H1 (cell line): ENCODE measurements around the gene TMEM54. TPM values are rescaled to one million over a fixed set of nuclear protein-coding genes. Genes with fewer than 3 reads are reported as not detected.

ENCODE experiments used
- CTCF ChIA-PET: fragments of 300-600 bp; sonication (Branson Sonifier 250); formaldehyde crosslinking; loops from one replicate; lab custom pipeline; 2021; ENCODE audit not compliant: partially characterized antibody; lab: Charles Lee
- POLR2A ChIA-PET: fragments of 300-600 bp; sonication (Branson Sonifier 250); formaldehyde crosslinking; loops from one replicate; lab custom pipeline; 2021; ENCODE audit warnings: inconsistent platforms; ENCODE audit not compliant: partially characterized antibody; lab: Charles Lee
- DNase-seq, 2 experiments: peaks; one replicate each; pipeline versions ENCODE4 v3.0.0 to v3.0.0-alpha.2; 2010 to 2022; ENCODE audit warnings: low spot score in 2 of 2, low read depth in 1 of 2, mixed read lengths in 1 of 2
- FAIRE-seq: peaks from 2 replicates; lab custom pipeline; 2011; peaks lifted over from hg19 to GRCh38; lab: Jason Lieb, UNC
- H2AFZ ChIP-seq: 2 replicates; pipeline ENCODE4 v1.8.1; 2012; ENCODE audit warnings: low read length, inconsistent platforms
- H2AK5ac ChIP-seq: 2 replicates; pipeline ENCODE4 v1.6.1; 2013; ENCODE audit warnings: low read depth, low read length
- H2BK120ac ChIP-seq: replicated peaks from 2 replicates; pipeline ENCODE3; 2013; ENCODE audit warnings: low read depth, low read length, inconsistent platforms
- H2BK12ac ChIP-seq: 2 replicates; pipeline ENCODE4 v1.6.1; 2013; ENCODE audit warnings: low read depth, low read length
- H2BK15ac ChIP-seq: 2 replicates; pipeline ENCODE4 v1.6.1; 2013; ENCODE audit warnings: low read length
- H2BK20ac ChIP-seq: 2 replicates; pipeline ENCODE4 v1.6.1; 2013; ENCODE audit warnings: low read length
- H2BK5ac ChIP-seq: 2 replicates; pipeline ENCODE4 v1.6.1; 2013; ENCODE audit warnings: low read depth, low read length
- H3K14ac ChIP-seq: 2 replicates; pipeline ENCODE4 v1.6.1; 2013; ENCODE audit warnings: inconsistent platforms; ENCODE audit not compliant: insufficient read length
- H3K18ac ChIP-seq: 2 replicates; pipeline ENCODE4 v1.6.1; 2013; ENCODE audit warnings: low read length; ENCODE audit errors: extremely low read depth
- H3K23ac ChIP-seq: 2 replicates; pipeline ENCODE4 v1.6.1; 2013; ENCODE audit warnings: inconsistent platforms; ENCODE audit not compliant: insufficient read length
- H3K23me2 ChIP-seq: 2 replicates; pipeline ENCODE4 v1.6.1; 2013; ENCODE audit warnings: low read depth, low read length
- H3K27ac ChIP-seq: 2 replicates; pipeline ENCODE4 v1.6.1; 2011; ENCODE audit warnings: low read depth, low read length, inconsistent platforms
- H3K27me3 ChIP-seq, 4 experiments: replicated peaks in 1 of 4; 1 replicate in 1 of 4; 2 replicates in 3 of 4; pipeline versions ENCODE4 v1.6.1 to v1.8.1; 2011 to 2013; ENCODE audit warnings: low read length in 3 of 4, mild to moderate bottlenecking in 3 of 4, inconsistent platforms in 2 of 4, mixed read lengths in 2 of 4, moderate library complexity in 1 of 4; ENCODE audit not compliant: control insufficient read depth in 3 of 4, insufficient read depth in 3 of 4; ENCODE audit errors: extremely low read depth in 1 of 4
- H3K36me3 ChIP-seq, 4 experiments: 2 replicates each; pipeline versions ENCODE4 v1.6.1 to v1.8.1; 2011 to 2013; ENCODE audit warnings: mild to moderate bottlenecking in 4 of 4, low read length in 3 of 4, moderate library complexity in 2 of 4, control low read depth in 1 of 4, inconsistent platforms in 1 of 4; ENCODE audit not compliant: insufficient read depth in 4 of 4, control insufficient read depth in 2 of 4
- H3K4ac ChIP-seq: replicated peaks from 2 replicates; pipeline ENCODE3; 2013; ENCODE audit warnings: low read length, low read depth, mixed read lengths, inconsistent platforms; ENCODE audit not compliant: insufficient read length
- H3K4me1 ChIP-seq, 4 experiments: replicated peaks in 1 of 4; 1 replicate in 1 of 4; 2 replicates in 3 of 4; pipeline versions ENCODE4 v1.6.1 to v1.8.1; 2011 to 2013; ENCODE audit warnings: low read length in 3 of 4, inconsistent platforms in 2 of 4, mixed read lengths in 1 of 4; ENCODE audit not compliant: insufficient read depth in 4 of 4, control insufficient read depth in 3 of 4
- H3K4me2 ChIP-seq, 2 experiments: 2 replicates each; pipeline versions ENCODE4 v1.6.1 to v1.8.1; 2011 to 2013; ENCODE audit warnings: low read depth in 2 of 2, low read length in 2 of 2, control low read depth in 1 of 2, inconsistent platforms in 1 of 2, mild to moderate bottlenecking in 1 of 2; ENCODE audit not compliant: insufficient read depth in 1 of 2
- H3K4me3 ChIP-seq, 4 experiments: fragments of 200-600, 300-600 bp in 1 of 4; sonication (generic), shearing (Covaris generic), sonication (Bioruptor Twin) in 1 of 4; 2 replicates each; pipeline versions ENCODE4 v1.5.1 to v1.8.1; 2011 to 2016; ENCODE audit warnings: low read length in 4 of 4, low read depth in 3 of 4, control low read depth in 2 of 4, inconsistent platforms in 2 of 4, mild to moderate bottlenecking in 2 of 4, mixed read lengths in 1 of 4, moderate library complexity in 1 of 4; ENCODE audit not compliant: insufficient read depth in 2 of 4; ENCODE audit errors: extremely low read depth in 1 of 4
- H3K56ac ChIP-seq: replicated peaks from 2 replicates; pipeline ENCODE3; 2013; ENCODE audit warnings: low read depth, mild to moderate bottlenecking, mixed read lengths, low read length, inconsistent platforms; ENCODE audit not compliant: insufficient read length
- H3K79me1 ChIP-seq: 2 replicates; pipeline ENCODE4 v1.6.1; 2013; ENCODE audit warnings: low read depth, low read length, control low read depth
- H3K79me2 ChIP-seq, 2 experiments: 2 replicates each; pipeline versions ENCODE4 v1.6.1 to v1.8.1; 2012 to 2013; ENCODE audit warnings: low read length in 2 of 2, mild to moderate bottlenecking in 2 of 2, inconsistent platforms in 1 of 2; ENCODE audit not compliant: insufficient read depth in 2 of 2, control insufficient read depth in 1 of 2
- H3K9ac ChIP-seq, 4 experiments: replicated peaks in 1 of 4; 1 replicate in 1 of 4; 2 replicates in 3 of 4; pipeline versions ENCODE4 v1.6.1 to v1.8.1; 2011 to 2013; ENCODE audit warnings: low read depth in 3 of 4, low read length in 3 of 4, control low read depth in 2 of 4, mild to moderate bottlenecking in 2 of 4, moderate library complexity in 2 of 4, inconsistent platforms in 1 of 4; ENCODE audit errors: extremely low read depth in 1 of 4
- H3K9me3 ChIP-seq, 2 experiments: 2 replicates each; pipeline versions ENCODE4 v1.6.1 to v1.8.1; 2012 to 2013; ENCODE audit warnings: mild to moderate bottlenecking in 2 of 2, moderate library complexity in 2 of 2, control low read depth in 1 of 2, inconsistent platforms in 1 of 2, low read depth in 1 of 2, low read length in 1 of 2, mixed read lengths in 1 of 2; ENCODE audit not compliant: insufficient read depth in 2 of 2
- H4K20me1 ChIP-seq, 2 experiments: replicated peaks in 1 of 2; 2 replicates each; pipeline versions ENCODE3 to v1.8.1; 2011 to 2013; ENCODE audit warnings: inconsistent platforms in 2 of 2, low read length in 2 of 2, mild to moderate bottlenecking in 1 of 2; ENCODE audit not compliant: insufficient read depth in 2 of 2, control insufficient read depth in 1 of 2
- H4K5ac ChIP-seq: 2 replicates; pipeline ENCODE4 v1.6.1; 2013; ENCODE audit warnings: low read length, low read depth, mixed read lengths, inconsistent platforms; ENCODE audit not compliant: insufficient read length
- H4K8ac ChIP-seq: 2 replicates; pipeline ENCODE4 v1.8.0; 2013; ENCODE audit warnings: mild to moderate bottlenecking, moderate library complexity, low read length, inconsistent platforms; ENCODE audit not compliant: insufficient read depth; ENCODE audit errors: extremely low read depth
- H4K91ac ChIP-seq: replicated peaks from 2 replicates; pipeline ENCODE3; 2013; ENCODE audit warnings: low read length, mixed read lengths, inconsistent platforms; ENCODE audit not compliant: insufficient read length
- CEBPB ChIP-seq: IDR thresholded peaks from 2 replicates; pipeline ENCODE4 v1.6.1; 2012; ENCODE audit warnings: low read depth, low read length
- EGR1 ChIP-seq: IDR thresholded peaks from 2 replicates; pipeline ENCODE4 v1.6.1; 2011; ENCODE audit warnings: low read depth, low read length, borderline replicate concordance
- EP300 ChIP-seq, 2 experiments: IDR thresholded peaks; 1 replicate in 1 of 2; 2 replicates in 1 of 2; pipeline ENCODE4 v1.6.1; 2011 to 2012; ENCODE audit warnings: low read depth in 2 of 2, low read length in 2 of 2, mild to moderate bottlenecking in 2 of 2, borderline replicate concordance in 1 of 2, inconsistent platforms in 1 of 2, moderate library complexity in 1 of 2
- PHF8 ChIP-seq: fragments of 200-600 bp; sonication (generic); conservative IDR thresholded peaks from 2 replicates; pipeline ENCODE4 v1.7.1; 2012; ENCODE audit warnings: low read depth, mild to moderate bottlenecking, inconsistent platforms, low read length, moderate library complexity
- POU5F1 ChIP-seq: IDR thresholded peaks from 2 replicates; pipeline ENCODE4 v1.6.1; 2011; ENCODE audit warnings: low read depth, mild to moderate bottlenecking, low read length, moderate library complexity
- ZNF274 ChIP-seq: IDR thresholded peaks from 2 replicates; pipeline ENCODE4 v1.7.0; 2012; ENCODE audit warnings: low read length, borderline replicate concordance; ENCODE audit errors: extremely low read depth
- WGBS, 2 experiments: shearing (Covaris generic) in 1 of 2; methylation state at CpG; one replicate each; pipeline versions ENCODE4 v1.1.6 to v1.1.7; 2013 to 2015; ENCODE audit warnings: low lambda C conversion rate in 2 of 2, mixed read lengths in 2 of 2, inconsistent platforms in 1 of 2, low coverage in 1 of 2, missing lambda C conversion rate in 1 of 2; ENCODE audit not compliant: insufficient replicate concordance in 2 of 2, insufficient coverage in 1 of 2, insufficient read length in 1 of 2; ENCODE audit errors: extremely low coverage in 1 of 2, missing lambda C conversion rate in 1 of 2; 5-methylcytosine and 5-hydroxymethylcytosine counted together
- polyA plus RNA-seq, 7 experiments: library from polyadenylated mRNA; depleted of rRNA in 3 of 7; stranded (reverse) in 5 of 7; unstranded in 2 of 7; fragments of >200 nt in 5 of 7; fragments of 200-250 nt in 2 of 7; gene quantifications; 1 replicate in 5 of 7; 2 replicates in 1 of 7; 4 replicates in 1 of 7; pipeline versions ENCODE4 v1.2.1 to v1.2.3, GENCODE V29; 2011 to 2013; ENCODE audit warnings: missing spikeins in 2 of 7, mixed read lengths in 2 of 7
- total RNA-seq: library from RNA; stranded (reverse); fragmentation: NEBNext Ultra II Directional; extraction: Animal tissue kit (Norgen Biotek cat#: 25700); gene quantifications from 2 replicates; pipeline ENCODE4 v1.2.1, GENCODE V29; 2021
- TF ChIP-seq, protein P1 (sequence below): IDR thresholded peaks from 2 replicates; pipeline ENCODE4 v1.6.1; 2012; ENCODE audit warnings: inconsistent platforms
- TF ChIP-seq, protein P2 (sequence below): IDR thresholded peaks from 2 replicates; pipeline ENCODE4 v1.6.1; 2012; ENCODE audit warnings: inconsistent platforms
- TF ChIP-seq, protein P3 (sequence below), 3 experiments: IDR thresholded peaks; 1 replicate in 2 of 3; 2 replicates in 1 of 3; pipeline versions ENCODE4 v1.5.1 to v1.6.1; 2011; ENCODE audit warnings: low read length in 3 of 3, mild to moderate bottlenecking in 3 of 3, inconsistent platforms in 2 of 3, low read depth in 1 of 3, moderate library complexity in 1 of 3; ENCODE audit not compliant: insufficient read depth in 1 of 3; ENCODE audit errors: control extremely low read depth in 1 of 3

TMEM54 gene
- total and polyA plus RNA-seq, 2 of the 8 experiments (the other 6 are each of a cell fraction or from before 2014, with no cell fraction given), result 9.5 to 58.7 TPM

DNA sequence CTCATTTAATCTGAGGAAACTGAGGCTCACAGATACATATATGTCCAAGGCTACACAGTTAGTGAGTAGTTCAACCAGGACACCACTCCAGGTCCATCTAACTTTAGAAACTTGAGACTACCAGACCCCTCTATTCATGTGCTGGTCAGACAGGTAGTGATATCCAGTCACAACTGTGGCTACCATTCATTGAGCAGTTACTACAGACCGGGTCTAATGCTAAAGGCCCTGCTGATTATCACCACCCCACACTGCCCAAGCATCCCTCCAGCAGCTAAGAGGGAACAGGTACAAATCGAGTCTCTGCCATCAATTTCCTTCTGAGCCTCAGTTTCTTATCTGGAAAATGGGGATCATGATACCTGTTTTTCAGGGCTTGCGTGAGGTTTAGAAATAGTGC lies 9.6 kb downstream of the TMEM54 start:
- Histone ChIP-seq H4K91ac (no peak overlapping the region), H3K4me2 (no peak overlapping the region), H2BK15ac (no peak overlapping the region), H2BK20ac (no peak overlapping the region), H3K18ac (no peak overlapping the region), H2AFZ (no peak overlapping the region), H3K79me1 (no peaks in the 10 kb centered on the region), H3K4me1 (peaks cover 0 to 15% (median 7%) of the 10 kb centered on the region in 4 experiments; a peak in 5 of 7 replicates), H3K9ac (no peak overlapping the region), H2BK120ac (no peak overlapping the region), H4K5ac (no peak overlapping the region), H3K9me3 (peaks cover 0 to 6% of the 10 kb centered on the region in 2 experiments; a peak in 1 of 4 replicates), H4K20me1 (peaks cover 0 to 15% of the 10 kb centered on the region in 2 experiments), H4K8ac (no peak overlapping the region), H2BK5ac (no peak overlapping the region), H3K23ac (no peak overlapping the region), H2AK5ac (no peak overlapping the region), H3K36me3 (no peaks in the 10 kb centered on the region), H3K79me2 (no peaks in the 10 kb centered on the region), H3K56ac (no peak overlapping the region), H3K4ac (no peak overlapping the region), H3K4me3 (no peak overlapping the region), H2BK12ac (no peak overlapping the region), H3K27me3 (peaks cover 2 to 40% (median 21%) of the 10 kb centered on the region in 4 experiments), H3K27ac (no peak overlapping the region), H3K23me2 (peaks cover 2% of the 10 kb centered on the region; the same call in 1 of the 2 replicates), H3K14ac (no peak overlapping the region)
- FAIRE-seq, result no peak
- POLR2A ChIA-PET, result interaction anchor here (1.1 to 1.3 kb wide), 2 partner anchors 18 to 117 kb away, joined by 3 read pairs; no protein-coding TSS in a partner anchor
- no peak for DNase-seq
- 95% methylated on average over 3 of the region's 3 CpGs; no CpG with 5 or more reads in 1 of the 2 experiments for WGBS, 2 experiments
- CTCF ChIA-PET, result interaction anchor here (0.6 to 16.6 kb wide), 13 partner anchors 8 to 1179 kb away, joined by 3 to 382 read pairs (median 5); partner anchors contain the start of genes FNDC5 and HPCA
- TF ChIP-seq PHF8, result no peak
- TF ChIP-seq, protein P1, sequence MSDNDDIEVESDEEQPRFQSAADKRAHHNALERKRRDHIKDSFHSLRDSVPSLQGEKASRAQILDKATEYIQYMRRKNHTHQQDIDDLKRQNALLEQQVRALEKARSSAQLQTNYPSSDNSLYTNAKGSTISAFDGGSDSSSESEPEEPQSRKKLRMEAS, result no peak
- TF ChIP-seq ZNF274, result no peak
- TF ChIP-seq POU5F1, result no peak
- TF ChIP-seq EGR1, result no peak
- no peak for TF ChIP-seq CEBPB
- TF ChIP-seq, protein P2, sequence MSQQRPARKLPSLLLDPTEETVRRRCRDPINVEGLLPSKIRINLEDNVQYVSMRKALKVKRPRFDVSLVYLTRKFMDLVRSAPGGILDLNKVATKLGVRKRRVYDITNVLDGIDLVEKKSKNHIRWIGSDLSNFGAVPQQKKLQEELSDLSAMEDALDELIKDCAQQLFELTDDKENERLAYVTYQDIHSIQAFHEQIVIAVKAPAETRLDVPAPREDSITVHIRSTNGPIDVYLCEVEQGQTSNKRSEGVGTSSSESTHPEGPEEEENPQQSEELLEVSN, result no peak
- TF ChIP-seq, protein P3, sequence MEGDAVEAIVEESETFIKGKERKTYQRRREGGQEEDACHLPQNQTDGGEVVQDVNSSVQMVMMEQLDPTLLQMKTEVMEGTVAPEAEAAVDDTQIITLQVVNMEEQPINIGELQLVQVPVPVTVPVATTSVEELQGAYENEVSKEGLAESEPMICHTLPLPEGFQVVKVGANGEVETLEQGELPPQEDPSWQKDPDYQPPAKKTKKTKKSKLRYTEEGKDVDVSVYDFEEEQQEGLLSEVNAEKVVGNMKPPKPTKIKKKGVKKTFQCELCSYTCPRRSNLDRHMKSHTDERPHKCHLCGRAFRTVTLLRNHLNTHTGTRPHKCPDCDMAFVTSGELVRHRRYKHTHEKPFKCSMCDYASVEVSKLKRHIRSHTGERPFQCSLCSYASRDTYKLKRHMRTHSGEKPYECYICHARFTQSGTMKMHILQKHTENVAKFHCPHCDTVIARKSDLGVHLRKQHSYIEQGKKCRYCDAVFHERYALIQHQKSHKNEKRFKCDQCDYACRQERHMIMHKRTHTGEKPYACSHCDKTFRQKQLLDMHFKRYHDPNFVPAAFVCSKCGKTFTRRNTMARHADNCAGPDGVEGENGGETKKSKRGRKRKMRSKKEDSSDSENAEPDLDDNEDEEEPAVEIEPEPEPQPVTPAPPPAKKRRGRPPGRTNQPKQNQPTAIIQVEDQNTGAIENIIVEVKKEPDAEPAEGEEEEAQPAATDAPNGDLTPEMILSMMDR (IDR thresholded peaks at IDR 0.05; ENCODE audit: control extremely low read depth in 1 of 3, insufficient read depth in 1 of 3, low read depth in 1 of 3, low read length in 3 of 3), result no peak
- no peak for TF ChIP-seq EP300 (IDR thresholded peaks at IDR 0.05; ENCODE audit: borderline replicate concordance in 1 of 2, low read depth in 2 of 2, low read length in 2 of 2)
